ENCODE results near the gene GCNA. TPM values are rescaled to one million over a fixed set of nuclear protein-coding genes. Genes with fewer than 3 reads are reported as not detected.

GCNA gene
- total RNA-seq, 2 experiments from 2014 or later: 2.1 to 4.2 TPM

GRCh38 chrX:71536285-71536684 lies 42.0 kb upstream of the GCNA start:
- no peak for DNase-seq (ENCODE audit: low spot score)
- POLR2A ChIA-PET: interaction anchor here (0.6 to 2.9 kb wide), 2 partner anchors 9 to 341 kb away, joined by 3 to 13 read pairs; no protein-coding TSS in a partner anchor
- peak overlapping the region; percentile 94 for H3K4me2 ChIP-seq (ENCODE audit: low read length)
- intact Hi-C loops (cut with micrococcal nuclease; ENCODE audit: unreplicated experiment): no loop called here
- no TSS peak for BruUV-seq (replicated peaks)
- peak overlapping the region; percentile 78 for H3K4me3 ChIP-seq (ENCODE audit: low read depth, low read length, poor library complexity, severe bottlenecking)
- peaks cover 37% of the 10 kb centered on the region for H4K20me1 ChIP-seq (ENCODE audit: insufficient read depth, low read length)
- peaks cover 55% of the 10 kb centered on the region for H3K4me1 ChIP-seq (ENCODE audit: insufficient read depth, low read length, poor library complexity, severe bottlenecking)
- peaks cover 84% of the 10 kb centered on the region for H3K79me2 ChIP-seq (ENCODE audit: insufficient read depth, low read depth, low read length)
- TF ChIP-seq CTCF (conservative IDR thresholded peaks at IDR 0.05; ENCODE audit: low read length) (no peak), EZH2phosphoT487 (IDR thresholded peaks at IDR 0.05; ENCODE audit: borderline replicate concordance, low read depth, low read length) (no peak)
- H2AFZ ChIP-seq (ENCODE audit: low read length): no peak overlapping the region
- CTCF ChIA-PET (ENCODE audit: unreplicated experiment): no interaction called here
- H3K9me3 ChIP-seq (ENCODE audit: low read length): no peaks in the 10 kb centered on the region
- H3K36me3 ChIP-seq (ENCODE audit: insufficient read depth, low read length): peaks cover 66% of the 10 kb centered on the region
- no peaks in the 10 kb centered on the region for H3K9me2 ChIP-seq (ENCODE audit: insufficient read depth, low read length)
- no peak overlapping the region for H3K27ac ChIP-seq (ENCODE audit: low read depth, low read length, poor library complexity, severe bottlenecking)

- no peak for DNase-seq (ENCODE audit: low spot score)
These were observed 40.5 kb upstream of the GCNA start for GRCh38 chrX:71537743-71538142.

More at GRCh38 chrX:71537743-71538142, 40.5 kb upstream of the GCNA start:
- Histone ChIP-seq H3K4me1 (ENCODE audit: insufficient read depth, low read length, poor library complexity, severe bottlenecking) (peaks cover 61% of the 10 kb centered on the region), H3K4me3 (ENCODE audit: low read depth, low read length, poor library complexity, severe bottlenecking) (no peak overlapping the region), H4K20me1 (ENCODE audit: insufficient read depth, low read length) (peaks cover 52% of the 10 kb centered on the region), H3K27ac (ENCODE audit: low read depth, low read length, poor library complexity, severe bottlenecking) (no peak overlapping the region), H3K9me3 (ENCODE audit: low read length) (no peaks in the 10 kb centered on the region), H3K4me2 (ENCODE audit: low read length) (peak overlapping the region; percentile 69), H3K79me2 (ENCODE audit: insufficient read depth, low read depth, low read length) (peaks cover 99% of the 10 kb centered on the region), H3K36me3 (ENCODE audit: insufficient read depth, low read length) (peaks cover 81% of the 10 kb centered on the region), H2AFZ (ENCODE audit: low read length) (no peak overlapping the region), H3K9me2 (ENCODE audit: insufficient read depth, low read length) (no peaks in the 10 kb centered on the region)
- ChIA-PET CTCF (ENCODE audit: unreplicated experiment) (no interaction called here), POLR2A (no interaction called here)
- TF ChIP-seq CTCF (conservative IDR thresholded peaks at IDR 0.05; ENCODE audit: low read length) (no peak), EZH2phosphoT487 (IDR thresholded peaks at IDR 0.05; ENCODE audit: borderline replicate concordance, low read depth, low read length) (no peak)
- intact Hi-C loops (cut with micrococcal nuclease; ENCODE audit: unreplicated experiment): no loop called here
- no TSS peak for BruUV-seq (replicated peaks)
